HepG2 (cell line): ENCODE measurements around the gene CELF4. TPM values are rescaled to one million over a fixed set of nuclear protein-coding genes. Genes with fewer than 3 reads are reported as not detected.

Source experiments
- ATAC-seq: fragments of 200-7000 bp; cut with Tn5 transposase; 3 replicates; pipeline ENCODE4 v1.9.1; 2020; ENCODE audit warnings: mild to moderate bottlenecking, moderate library complexity
- BruUV-seq: library from RNA; stranded (reverse); fragments of 400-500 nt; replicated peaks from 2 replicates; lab custom pipeline; 2021; lab: Mats Ljungman, UMichigan
- CTCF ChIA-PET: fragments of 300-600 bp; formaldehyde crosslinking; extraction: SDS; loops from one replicate; lab custom pipeline; 2021; ENCODE audit warnings: low total read pairs, inconsistent platforms, low intra/inter-chr PET ratio; lab: Yijun Ruan, JAX
- POLR2A ChIA-PET: fragments of 350-600 bp; sonication (Branson Sonifier 250); formaldehyde crosslinking; loops from one replicate; lab custom pipeline; 2020; ENCODE audit warnings: antibody characterized with exemption, inconsistent platforms; lab: Yijun Ruan, JAX
- DNase-seq: peaks from one replicate; pipeline ENCODE4 v3.0.0-alpha.2; 2015; ENCODE audit warnings: low spot score
- FAIRE-seq: peaks from 3 replicates; lab custom pipeline; 2011; peaks lifted over from hg19 to GRCh38; lab: Jason Lieb, UNC
- H2AFZ ChIP-seq: one replicate; pipeline ENCODE4 v1.6.1; 2011; ENCODE audit warnings: low read length, inconsistent platforms
- H3K27ac ChIP-seq: fragments of 300-600 bp; 3 replicates; pipeline ENCODE4 v1.8.0; 2011; ENCODE audit warnings: mixed run types, mild to moderate bottlenecking, mixed read lengths, low read length, inconsistent platforms; ENCODE audit not compliant: insufficient read depth; ENCODE audit errors: extremely low read length
- H3K27me3 ChIP-seq, 2 experiments: fragments of 200-600 bp in 1 of 2; 2 replicates in 1 of 2; 3 replicates in 1 of 2; pipeline versions ENCODE4 v1.6.0 to v1.8.0; 2011; ENCODE audit warnings: low read length in 2 of 2, mild to moderate bottlenecking in 2 of 2, moderate library complexity in 2 of 2, inconsistent platforms in 1 of 2; ENCODE audit not compliant: insufficient read depth in 2 of 2, control insufficient read depth in 1 of 2
- H3K36me3 ChIP-seq, 2 experiments: fragments of 200-600 bp in 1 of 2; replicated peaks in 1 of 2; 2 replicates in 1 of 2; 3 replicates in 1 of 2; pipeline versions ENCODE4 v1.5.1 to v1.8.0; 2011; ENCODE audit warnings: low read length in 2 of 2, inconsistent platforms in 1 of 2; ENCODE audit not compliant: insufficient read depth in 2 of 2, control insufficient read depth in 1 of 2
- H3K4me1 ChIP-seq: 2 replicates; pipeline ENCODE4 v1.5.1; 2012; ENCODE audit warnings: low read length, inconsistent platforms; ENCODE audit not compliant: insufficient read depth
- H3K4me2 ChIP-seq: 2 replicates; pipeline ENCODE4 v1.6.0; 2011; ENCODE audit warnings: low read depth, low read length, inconsistent platforms
- H3K4me3 ChIP-seq, 3 experiments: fragments of 200-600 bp in 1 of 3; sonication (generic), shearing (Covaris generic) in 1 of 3; replicated peaks in 1 of 3; 2 replicates each; pipeline ENCODE4 v1.5.1; 2011 to 2016; ENCODE audit warnings: low read length in 3 of 3, inconsistent platforms in 2 of 3, low read depth in 2 of 3, mild to moderate bottlenecking in 2 of 3, control low read depth in 1 of 3, mixed read lengths in 1 of 3; ENCODE audit not compliant: insufficient read depth in 1 of 3
- H3K79me2 ChIP-seq: one replicate; pipeline ENCODE4 v1.6.1; 2011; ENCODE audit warnings: low read length, inconsistent platforms; ENCODE audit not compliant: insufficient read depth
- H3K9ac ChIP-seq: 2 replicates; pipeline ENCODE4 v1.6.0; 2011; ENCODE audit warnings: mild to moderate bottlenecking, low read depth, low read length, inconsistent platforms; ENCODE audit not compliant: insufficient read depth
- H3K9me3 ChIP-seq: 2 replicates; pipeline ENCODE4 v1.5.1; 2012; ENCODE audit warnings: mild to moderate bottlenecking, low read length
- H4K20me1 ChIP-seq: 2 replicates; pipeline ENCODE4 v1.6.0; 2011; ENCODE audit warnings: inconsistent platforms, mild to moderate bottlenecking, low read length, moderate library complexity; ENCODE audit not compliant: insufficient read depth
- EEA1 ChIP-seq: sonication (generic); formaldehyde crosslinking; IDR thresholded peaks from 2 replicates; pipeline ENCODE4 v1.5.1; 2020; ENCODE audit warnings: mild to moderate bottlenecking, missing genetic modification reagents, borderline replicate concordance
- IKZF1 ChIP-seq: fragments of 450-650 bp; IDR thresholded peaks from 2 replicates; pipeline ENCODE4 v1.7.1; 2016
- NFIB ChIP-seq: sonication (generic); formaldehyde crosslinking; IDR thresholded peaks from 2 replicates; pipeline ENCODE4 v1.9.0; 2021; ENCODE audit warnings: missing genetic modification reagents, mild to moderate bottlenecking, borderline replicate concordance
- RCOR2 ChIP-seq: IDR thresholded peaks from 2 replicates; pipeline ENCODE4 v1.6.1; 2016; ENCODE audit warnings: missing biosample characterization, missing genetic modification reagents
- SOX5 ChIP-seq: IDR thresholded peaks from 2 replicates; pipeline ENCODE4 v1.6.1; 2016; ENCODE audit warnings: borderline replicate concordance
- ZFP36L1 ChIP-seq: sonication (generic); formaldehyde crosslinking; IDR thresholded peaks from 2 replicates; pipeline ENCODE4 v1.8.0; 2022; ENCODE audit warnings: mild to moderate bottlenecking, missing genetic modification reagents, moderate library complexity
- ZNF331 ChIP-seq: sonication (generic); formaldehyde crosslinking; IDR thresholded peaks from 2 replicates; pipeline ENCODE4 v1.4.0; 2020; ENCODE audit warnings: missing genetic modification reagents
- ZNF558 ChIP-seq: sonication (generic); formaldehyde crosslinking; IDR thresholded peaks from 2 replicates; pipeline ENCODE4 v1.9.0; 2022; ENCODE audit warnings: mild to moderate bottlenecking, missing genetic modification reagents, borderline replicate concordance
- ZNF580 ChIP-seq: IDR thresholded peaks from 2 replicates; pipeline ENCODE4 v1.6.1; 2016; ENCODE audit warnings: low read depth, borderline replicate concordance
- ZNF782 ChIP-seq: sonication (generic); formaldehyde crosslinking; IDR thresholded peaks from 2 replicates; pipeline ENCODE4 v1.4.0; 2020; ENCODE audit warnings: missing genetic modification reagents, mild to moderate bottlenecking, borderline replicate concordance
- WGBS: methylation state at CpG from one replicate; pipeline ENCODE4 v1.1.6; 2017; ENCODE audit warnings: low lambda C conversion rate; 5-methylcytosine and 5-hydroxymethylcytosine counted together
- in situ Hi-C: cut with HindIII; loops from 2 replicates; pipeline ENCODE4 v1.10.0; 2017; ENCODE audit warnings: low pct_unique_long_range_greater_than_20kb; ENCODE audit not compliant: extremely low pct_ligation_motif_present
- intact Hi-C: fragments of 100-400 bp; cut with micrococcal nuclease; formaldehyde crosslinking; loops from one replicate; pipeline ENCODE4 v1.10.0; 2022; ENCODE audit not compliant: unreplicated experiment
- polyA plus RNA-seq, 8 experiments: library from polyadenylated mRNA; depleted of rRNA in 3 of 8; stranded (reverse) in 7 of 8; unstranded in 1 of 8; fragments of >200 nt; fragmentation: Illumina TruSeq in 4 of 8; extraction: Trizol in 4 of 8; gene quantifications; 2 replicates each; pipeline versions ENCODE4 v1.2.1 to v1.2.3, GENCODE V29; 2011 to 2016; ENCODE audit warnings: low read depth in 4 of 8, missing spikeins in 1 of 8, mixed read lengths in 1 of 8; ENCODE audit not compliant: insufficient read depth in 1 of 8
- total RNA-seq, 5 experiments: library from RNA; depleted of rRNA; stranded (reverse); fragments of >200 nt; fragmentation: Illumina TruSeq; extraction: Trizol; gene quantifications; 2 replicates each; pipeline ENCODE4 v1.2.3, GENCODE V29; 2016; ENCODE audit warnings: low read depth in 1 of 5
- TF ChIP-seq, protein P1 (sequence below): sonication (generic); formaldehyde crosslinking; IDR thresholded peaks from 2 replicates; pipeline ENCODE4 v1.5.1; 2020; ENCODE audit warnings: mild to moderate bottlenecking, missing genetic modification reagents
- TF ChIP-seq, protein P2 (sequence below): IDR thresholded peaks from 2 replicates; pipeline ENCODE4 v1.6.1; 2016; ENCODE audit warnings: missing genetic modification reagents, missing compliant biosample characterization
- TF ChIP-seq, protein P3 (sequence below): sonication (generic); formaldehyde crosslinking; IDR thresholded peaks from 2 replicates; pipeline ENCODE4 v1.8.0; 2022; ENCODE audit warnings: mild to moderate bottlenecking, missing genetic modification reagents; ENCODE audit not compliant: insufficient replicate concordance

The CELF4 gene
- total and polyA plus RNA-seq, 2 of the 13 experiments (the other 11 are each of a cell fraction or from before 2014, with no cell fraction given), result not detected

DNA sequence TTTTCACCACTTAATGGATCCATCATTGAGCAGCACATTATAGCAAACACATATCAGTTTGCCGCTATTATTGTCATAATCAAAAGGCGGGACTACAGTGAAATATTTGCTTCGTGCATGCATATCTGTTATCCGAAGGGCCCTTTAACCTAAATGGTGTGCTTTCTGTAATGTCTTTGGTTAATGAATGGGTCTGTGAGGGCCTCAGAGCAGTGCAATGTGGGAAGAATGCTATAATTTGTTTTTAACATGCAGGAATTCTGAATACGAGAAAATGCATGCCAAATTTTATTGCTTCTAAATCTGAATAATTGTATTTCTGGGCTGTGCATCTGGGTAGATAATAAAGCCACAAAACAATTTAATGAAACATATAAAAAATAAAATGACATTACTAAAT is 32.8 kb upstream of the CELF4 start (continued):
- TF ChIP-seq, protein P1, sequence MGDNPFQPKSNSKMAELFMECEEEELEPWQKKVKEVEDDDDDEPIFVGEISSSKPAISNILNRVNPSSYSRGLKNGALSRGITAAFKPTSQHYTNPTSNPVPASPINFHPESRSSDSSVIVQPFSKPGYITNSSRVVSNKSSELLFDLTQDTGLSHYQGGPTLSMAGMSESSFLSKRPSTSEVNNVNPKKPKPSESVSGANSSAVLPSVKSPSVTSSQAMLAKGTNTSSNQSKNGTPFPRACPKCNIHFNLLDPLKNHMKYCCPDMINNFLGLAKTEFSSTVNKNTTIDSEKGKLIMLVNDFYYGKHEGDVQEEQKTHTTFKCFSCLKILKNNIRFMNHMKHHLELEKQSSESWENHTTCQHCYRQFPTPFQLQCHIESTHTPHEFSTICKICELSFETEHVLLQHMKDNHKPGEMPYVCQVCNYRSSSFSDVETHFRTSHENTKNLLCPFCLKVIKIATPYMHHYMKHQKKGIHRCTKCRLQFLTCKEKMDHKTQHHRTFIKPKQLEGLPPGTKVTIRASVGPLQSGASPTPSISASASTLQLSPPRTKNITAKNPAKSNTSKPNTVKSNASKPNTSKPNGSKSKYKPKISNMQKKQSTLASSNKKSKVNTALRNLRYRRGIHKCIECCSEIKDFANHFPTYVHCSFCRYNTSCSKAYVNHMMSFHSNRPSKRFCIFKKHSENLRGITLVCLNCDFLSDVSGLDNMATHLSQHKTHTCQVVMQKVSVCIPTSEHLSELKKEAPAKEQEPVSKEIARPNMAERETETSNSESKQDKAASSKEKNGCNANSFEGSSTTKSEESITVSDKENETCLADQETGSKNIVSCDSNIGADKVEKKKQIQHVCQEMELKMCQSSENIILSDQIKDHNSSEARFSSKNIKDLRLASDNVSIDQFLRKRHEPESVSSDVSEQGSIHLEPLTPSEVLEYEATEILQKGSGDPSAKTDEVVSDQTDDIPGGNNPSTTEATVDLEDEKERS, result no peak
- TF ChIP-seq, protein P2, sequence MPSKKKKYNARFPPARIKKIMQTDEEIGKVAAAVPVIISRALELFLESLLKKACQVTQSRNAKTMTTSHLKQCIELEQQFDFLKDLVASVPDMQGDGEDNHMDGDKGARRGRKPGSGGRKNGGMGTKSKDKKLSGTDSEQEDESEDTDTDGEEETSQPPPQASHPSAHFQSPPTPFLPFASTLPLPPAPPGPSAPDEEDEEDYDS (CRISPR knock-in tag), result no peak
- TF ChIP-seq ZFP36L1 (CRISPR knock-in tag), result no peak
- TF ChIP-seq NFIB (CRISPR knock-in tag), result no peak
- TF ChIP-seq ZNF558 (CRISPR knock-in tag), result no peak
- no peak for TF ChIP-seq EEA1 (CRISPR knock-in tag)
- no peak for TF ChIP-seq IKZF1
- TF ChIP-seq, protein P3, sequence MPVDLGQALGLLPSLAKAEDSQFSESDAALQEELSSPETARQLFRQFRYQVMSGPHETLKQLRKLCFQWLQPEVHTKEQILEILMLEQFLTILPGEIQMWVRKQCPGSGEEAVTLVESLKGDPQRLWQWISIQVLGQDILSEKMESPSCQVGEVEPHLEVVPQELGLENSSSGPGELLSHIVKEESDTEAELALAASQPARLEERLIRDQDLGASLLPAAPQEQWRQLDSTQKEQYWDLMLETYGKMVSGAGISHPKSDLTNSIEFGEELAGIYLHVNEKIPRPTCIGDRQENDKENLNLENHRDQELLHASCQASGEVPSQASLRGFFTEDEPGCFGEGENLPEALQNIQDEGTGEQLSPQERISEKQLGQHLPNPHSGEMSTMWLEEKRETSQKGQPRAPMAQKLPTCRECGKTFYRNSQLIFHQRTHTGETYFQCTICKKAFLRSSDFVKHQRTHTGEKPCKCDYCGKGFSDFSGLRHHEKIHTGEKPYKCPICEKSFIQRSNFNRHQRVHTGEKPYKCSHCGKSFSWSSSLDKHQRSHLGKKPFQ, result no peak

DNA sequence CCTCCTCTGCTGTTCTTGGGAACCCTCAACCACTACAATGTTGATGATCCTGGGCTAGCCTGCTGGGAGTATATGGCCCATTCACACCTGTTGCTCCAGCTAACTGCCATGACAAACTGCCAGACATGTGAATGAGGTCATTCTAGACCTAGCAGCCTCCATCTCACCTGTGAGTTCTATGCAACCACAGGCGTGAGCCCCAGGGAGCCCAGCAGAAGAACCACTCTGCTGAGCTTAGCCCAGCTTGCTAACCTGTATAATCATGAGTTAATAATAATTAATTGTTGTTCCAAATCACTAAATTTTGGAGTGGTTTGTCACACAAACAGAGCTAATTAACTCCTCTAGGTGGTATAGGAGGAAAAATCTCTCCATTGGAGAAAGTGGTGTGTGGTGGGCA is 24.7 kb upstream of the CELF4 start:
- TF ChIP-seq RCOR2 (CRISPR knock-in tag) (no peak), ZNF580 (CRISPR knock-in tag) (no peak), ZNF782 (CRISPR knock-in tag) (no peak), SOX5 (no peak), ZNF331 (peak; percentile 95)
- TF ChIP-seq, protein P2 (CRISPR knock-in tag), result no peak
- ATAC-seq (no peak), FAIRE-seq (no peak), DNase-seq (no peak)
- Histone ChIP-seq H3K36me3 (no peaks in the 10 kb centered on the region), H2AFZ (no peak overlapping the region), H3K4me1 (no peaks in the 10 kb centered on the region), H3K27ac (no peak overlapping the region), H3K9ac (no peak overlapping the region), H3K9me3 (no peaks in the 10 kb centered on the region), H3K4me3 (no peak overlapping the region), H3K27me3 (peaks cover 0 to 9% of the 10 kb centered on the region in 2 experiments; a peak in 2 of 5 replicates), H4K20me1 (no peaks in the 10 kb centered on the region), H3K4me2 (no peak overlapping the region), H3K79me2 (no peaks in the 10 kb centered on the region)
- in situ Hi-C loops (no loop called here), intact Hi-C loops (no loop called here)
- no TSS peak for BruUV-seq
- 0% methylated on average over 1 of the region's 1 CpG for WGBS
- ChIA-PET CTCF (no interaction called here), POLR2A (no interaction called here)
